Heart left ventricle (tissue), 16 donors: Measurements from ENCODE around the gene SHTN1. TPM values are rescaled to one million over a fixed set of nuclear protein-coding genes. Genes with fewer than 3 reads are reported as not detected.

Source experiments
- ATAC-seq, 4 donors: fragments of 200-7000 bp; cut with Tn5 transposase; one replicate each; pipeline ENCODE4 v1.9.1; 2020 to 2022; ENCODE audit warnings: moderate library complexity in 4 of 4, mild to moderate bottlenecking in 3 of 4, moderate number of reproducible peaks in 1 of 4
- DNase-seq, 5 donors: peaks; one replicate each; pipeline ENCODE4 v3.0.0-alpha.2; 2020
- H3K27ac ChIP-seq, 12 donors: fragments of 200-600 bp; sonication (generic) in 4 of 12; one replicate each; pipeline versions ENCODE4 v1.5.0 to v1.8.0; 2016 to 2022; ENCODE audit warnings: mild to moderate bottlenecking in 2 of 12
- H3K27me3 ChIP-seq, 9 donors: fragments of 200-600 bp; sonication (generic) in 2 of 9; one replicate each; pipeline versions ENCODE4 v1.5.1 to v1.8.0; 2016 to 2022; ENCODE audit warnings: mild to moderate bottlenecking in 3 of 9
- H3K36me3 ChIP-seq, 9 donors: fragments of 200-600 bp; sonication (generic) in 2 of 9; one replicate each; pipeline versions ENCODE4 v1.5.0 to v1.8.0; 2018 to 2022; ENCODE audit warnings: mild to moderate bottlenecking in 2 of 9
- H3K4me1 ChIP-seq, 12 donors: fragments of 200-600 bp; sonication (generic) in 4 of 12; one replicate each; pipeline versions ENCODE4 v1.5.0 to v1.8.0; 2016 to 2022; ENCODE audit warnings: mild to moderate bottlenecking in 3 of 12
- H3K4me3 ChIP-seq, 12 donors: fragments of 200-600 bp; sonication (generic) in 4 of 12; one replicate each; pipeline versions ENCODE4 v1.5.0 to v1.8.0; 2017 to 2022; ENCODE audit warnings: mild to moderate bottlenecking in 9 of 12, moderate library complexity in 4 of 12
- H3K9me3 ChIP-seq, 12 donors: fragments of 200-600 bp; sonication (generic) in 4 of 12; one replicate each; pipeline versions ENCODE4 v1.5.0 to v1.8.0; 2016 to 2022; ENCODE audit warnings: mild to moderate bottlenecking in 1 of 12
- CTCF ChIP-seq, 12 donors: fragments of 200-600 bp; sonication (generic) in 4 of 12; IDR thresholded peaks; one replicate each; pipeline versions ENCODE4 v1.5.0 to v1.8.0; 2018 to 2022; ENCODE audit warnings: antibody characterized with exemption in 12 of 12, mild to moderate bottlenecking in 5 of 12
- POLR2A ChIP-seq, 2 donors: fragments of 450-650 bp; IDR thresholded peaks; one replicate each; pipeline ENCODE4 v1.6.1; 2017; ENCODE audit warnings: antibody characterized with exemption in 2 of 2, mild to moderate bottlenecking in 2 of 2, moderate library complexity in 2 of 2
- WGBS, 4 donors: extraction: QIAGEN DNeasy Blood & Tissue Kit in 2 of 4; methylation state at CpG; one replicate each; pipeline versions ENCODE4 v1.1.5 to v1.1.7; 2013 to 2018; 5-methylcytosine and 5-hydroxymethylcytosine counted together
- intact Hi-C, 10 donors: fragments of 100-400 bp; cut with DNase I; formaldehyde crosslinking; loops; one replicate each; pipeline versions ENCODE4 v1.11.1 to v1.14.2; 2022
- polyA plus RNA-seq, 2 donors: library from polyadenylated mRNA; stranded (reverse); fragments of 200-250 nt; gene quantifications; one replicate each; pipeline ENCODE4 v1.2.3, GENCODE V29; 2013
- total RNA-seq, 9 donors: library from RNA; depleted of rRNA in 2 of 9; stranded (reverse); fragments of >200 nt in 2 of 9; fragmentation: NEBNext Ultra II Directional in 3 of 9; extraction: Animal tissue kit (Norgen Biotek cat#: 25700) in 3 of 9; gene quantifications; one replicate each; pipeline versions ENCODE4 v1.1.0 to v1.2.4, GENCODE V29; 2016 to 2023
- donor health status: ischemic (EF 13 %, LVEDD 7.1; RV severe dilation, severe dysfunction).
- donor health status: healthy with polysubstance abuse.
- donor health status: DM: no; HTN: yes; CAD: no.
- donor health status: DM: no; HTN: no; CAD: no.
- donor health status: ischemic (EF 25% LVEDD 6.9; RV normal size, moderate dysfunction).
- donor health status: ischemic (EF 25% LVEDD 5.7; RV mildly dilated, moderate dysfunction).
- donor health status: healthy.
- donor health status: DM: yes; HTN: yes; CAD: no.
- donor health status: ischemic (EF 35%, LVEDD 5.7; RV mildly dilated, moderate dysfunction).
- donor health status: nonischemic (EF 11% LVEDD 7.7; RV severe dilation, severe dysfunction).
- donor health status: DM: yes; HTN: yes; CAD: no.
- donor health status: PGD.
- donor health status: ischemic (EF 29% LVEDD 5.4; RV normal size, mild dysfunction).
- donor health status: nonischemic (EF 23%, LVEDD 6.1; RV moderate dilation, normal function).

Gene SHTN1
- total and polyA plus RNA-seq, 11 donors = 1.2 to 16.5 (median 2.5) TPM

DNA sequence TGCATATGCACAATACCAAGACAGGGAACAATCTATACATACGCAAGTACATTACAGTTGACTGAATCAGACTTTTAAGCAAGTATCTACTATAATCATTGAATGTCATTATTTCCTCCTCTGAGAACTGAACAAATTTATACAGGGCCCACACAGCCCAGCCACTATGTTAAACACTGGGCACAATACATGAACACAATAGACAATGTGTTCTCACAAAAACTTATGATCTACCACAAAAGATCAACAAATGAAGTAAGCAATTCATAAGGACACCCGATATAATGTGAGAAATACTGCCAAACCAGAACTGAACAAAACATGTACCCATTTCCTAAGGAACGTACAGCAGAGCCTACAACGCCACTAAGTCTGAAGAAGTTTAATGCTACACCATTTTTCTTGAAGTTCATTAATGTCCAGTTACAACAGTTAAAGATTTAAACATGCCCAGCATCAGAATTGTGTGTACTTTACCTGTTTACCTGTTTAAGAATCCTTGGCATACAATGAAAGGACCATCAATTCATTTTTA is 31.5 kb downstream of the SHTN1 start:
- no peaks in the 10 kb centered on the region for H3K27me3 ChIP-seq
- H3K36me3 ChIP-seq = no peaks in the 10 kb centered on the region
- H3K4me3 ChIP-seq = no peak overlapping the region
- H3K27ac ChIP-seq = no peak overlapping the region
- TF ChIP-seq CTCF (IDR thresholded peaks at IDR 0.05) (no peak), POLR2A (IDR thresholded peaks at IDR 0.05) (no peak)
- no peaks in the 10 kb centered on the region for H3K9me3 ChIP-seq
- DNase-seq = no peak
- no peaks in the 10 kb centered on the region for H3K4me1 ChIP-seq
- intact Hi-C loops = no loop called here
- 87 to 94% (median 92%) methylated on average over 4 of the region's 4 CpGs for WGBS, 4 donors
- no peak for ATAC-seq

DNA sequence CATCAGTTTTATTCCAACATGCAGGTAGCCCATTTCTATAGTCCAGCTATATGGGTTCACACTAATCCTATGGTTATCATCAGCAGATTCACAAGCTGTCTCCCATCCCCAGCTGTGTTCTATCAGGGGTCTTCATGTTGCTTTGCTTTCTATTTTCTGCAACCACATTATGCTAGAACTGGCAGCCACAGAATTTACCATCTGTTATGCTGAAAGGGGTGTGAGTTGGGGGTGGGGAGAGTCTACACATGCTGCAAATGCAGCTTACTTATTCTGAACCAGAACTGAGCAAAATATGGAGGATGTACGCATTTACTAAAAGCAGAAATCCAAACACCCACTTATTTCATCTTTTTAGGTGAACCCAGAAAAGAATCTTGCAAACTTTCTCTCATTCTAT is 32.9 kb downstream of the SHTN1 start:
- Histone ChIP-seq H3K9me3 (no peaks in the 10 kb centered on the region), H3K27me3 (no peaks in the 10 kb centered on the region), H3K4me1 (no peaks in the 10 kb centered on the region), H3K36me3 (peaks cover 0 to 7% (median 0%) of the 10 kb centered on the region in 9 donors), H3K4me3 (no peak overlapping the region), H3K27ac (no peak overlapping the region)
- ATAC-seq = no peak
- 86 to 92% (median 89%) methylated on average over 1 of the region's 1 CpG for WGBS, 4 donors
- no peak for TF ChIP-seq POLR2A (IDR thresholded peaks at IDR 0.05)
- TF ChIP-seq CTCF (IDR thresholded peaks at IDR 0.05) = no peak
- DNase-seq = no peak
- intact Hi-C loops = no loop called here

- peaks cover 0 to 7% (median 0%) of the 10 kb centered on the region in 9 donors for H3K36me3 ChIP-seq
- H3K27ac ChIP-seq = no peak overlapping the region
- ATAC-seq (no peak), DNase-seq (no peak)
- no peaks in the 10 kb centered on the region for H3K9me3 ChIP-seq
- H3K4me3 ChIP-seq = no peak overlapping the region
- H3K4me1 ChIP-seq = no peaks in the 10 kb centered on the region
- TF ChIP-seq CTCF (IDR thresholded peaks at IDR 0.05) (no peak), POLR2A (IDR thresholded peaks at IDR 0.05) (no peak)
- H3K27me3 ChIP-seq = no peaks in the 10 kb centered on the region
- WGBS, 4 donors = 89 to 94% (median 92%) methylated on average over 5 of the region's 5 CpGs
- intact Hi-C loops = no loop called here
Observed at GRCh38 chr10:116970050-116970449, 34.9 kb downstream of the SHTN1 start.

DNA sequence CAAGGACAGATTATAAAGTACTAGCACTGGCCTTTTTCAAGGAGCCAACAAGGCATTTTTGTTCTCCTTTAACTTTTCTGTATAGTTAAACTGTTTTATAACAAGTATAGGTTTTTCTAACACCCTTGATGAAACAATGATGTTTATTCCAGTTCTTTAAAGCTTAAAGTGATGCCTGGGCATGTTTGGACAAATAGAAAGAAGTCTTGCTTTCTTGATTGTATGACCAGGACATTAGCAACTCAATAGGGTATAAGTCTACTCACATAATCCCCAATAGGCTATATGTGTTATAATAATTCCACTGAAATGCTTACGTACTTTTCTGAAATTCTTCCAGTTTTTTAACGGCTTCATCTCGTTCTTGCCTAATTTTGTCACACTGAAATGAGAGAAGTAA is 36.7 kb downstream of the SHTN1 start:
- Histone ChIP-seq H3K27ac (no peak overlapping the region), H3K9me3 (no peaks in the 10 kb centered on the region), H3K4me1 (no peaks in the 10 kb centered on the region), H3K27me3 (no peaks in the 10 kb centered on the region), H3K4me3 (no peak overlapping the region), H3K36me3 (peaks cover 0 to 7% (median 0%) of the 10 kb centered on the region in 9 donors)
- intact Hi-C loops = no loop called here
- ATAC-seq = no peak
- TF ChIP-seq CTCF (IDR thresholded peaks at IDR 0.05) (no peak), POLR2A (IDR thresholded peaks at IDR 0.05) (no peak)
- no peak for DNase-seq
- 89 to 93% (median 91%) methylated on average over 3 of the region's 3 CpGs for WGBS, 4 donors
